Right ventricle myocardium superior (tissue), 1 donor: ENCODE measurements around the gene TUBA1A. TPM values are rescaled to one million over a fixed set of nuclear protein-coding genes. Genes with fewer than 3 reads are reported as not detected.
"Not testable (repeated sequence)": the region's sequence is repeated elsewhere in the genome, so short reads cannot be mapped to it uniquely, and the experiment has no call there.

Experiments used
- ATAC-seq: fragments of 200-7000 bp; cut with Tn5 transposase; one replicate; pipeline ENCODE4 v1.9.1; 2020; ENCODE audit warnings: mild to moderate bottlenecking; ENCODE audit not compliant: poor library complexity
- DNase-seq: peaks from one replicate; pipeline ENCODE4 v3.0.0-alpha.2; 2020
- intact Hi-C: fragments of 100-400 bp; cut with DNase I; formaldehyde crosslinking; loops from one replicate; pipeline ENCODE4 v1.11.2; 2022
- total RNA-seq: library from RNA; stranded (reverse); fragmentation: NEBNext Ultra II Directional; extraction: Animal tissue kit (Norgen Biotek cat#: 25700); gene quantifications from one replicate; pipeline ENCODE4 v1.2.1, GENCODE V29; 2021
- donor health status: DM: no; HTN: yes; CAD: no; lungs with severe emphysema.

Gene TUBA1A
- total RNA-seq, 1 donor from 2014 or later = 88.1 TPM

DNA sequence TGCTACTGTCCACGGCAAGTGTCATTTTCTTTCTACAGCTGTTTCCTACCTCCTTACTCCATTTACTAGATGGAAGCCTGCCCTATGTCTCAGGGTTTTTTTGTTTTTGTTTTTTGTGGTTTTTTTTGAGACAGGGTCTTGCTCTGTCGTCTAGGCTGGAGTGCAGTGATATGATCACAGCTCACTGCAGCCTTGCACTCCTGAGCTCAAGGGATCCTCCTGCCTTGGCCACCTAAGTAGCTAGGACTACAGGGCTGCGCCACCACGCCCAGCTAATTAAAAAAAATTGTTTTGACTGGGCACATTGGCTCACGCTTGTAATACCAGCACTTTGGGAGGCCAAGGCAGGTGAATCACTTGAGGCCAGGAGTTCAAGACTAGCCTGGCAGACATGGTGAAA lies 14.7 kb downstream of the TUBA1A start:
- DNase-seq (no peak), ATAC-seq (no peak)
- intact Hi-C loops = no loop called here

DNA sequence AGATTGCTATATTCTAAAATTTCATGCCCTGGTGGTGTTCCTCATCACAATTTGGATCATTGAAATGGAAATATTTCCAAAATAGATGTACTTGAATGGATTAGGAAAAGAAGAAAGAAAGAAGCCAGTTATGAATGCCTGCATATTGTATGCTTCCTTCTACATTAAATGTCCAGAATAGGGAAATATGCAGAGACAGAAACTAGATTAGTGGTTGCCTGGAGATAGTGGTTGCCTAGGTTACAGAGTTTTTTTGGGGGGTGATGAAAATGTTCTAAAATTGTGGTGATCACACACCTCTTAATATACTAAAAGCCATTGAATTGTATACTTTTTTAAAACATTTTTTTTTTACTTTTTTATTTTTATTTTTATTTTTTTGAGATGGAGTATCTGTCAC lies 18.0 kb downstream of the TUBA1A start:
- intact Hi-C loops = no loop called here
- DNase-seq (no peak), ATAC-seq (no peak)

- ATAC-seq (no peak), DNase-seq (no peak)
- intact Hi-C loops = no loop called here
These were observed 23.8 kb downstream of the TUBA1A start for GRCh38 chr12:49165114-49165513.

- intact Hi-C loops, ATAC-seq, DNase-seq: not testable (repeated sequence)
These were observed 27.0 kb downstream of the TUBA1A start for GRCh38 chr12:49161901-49162300.

DNA sequence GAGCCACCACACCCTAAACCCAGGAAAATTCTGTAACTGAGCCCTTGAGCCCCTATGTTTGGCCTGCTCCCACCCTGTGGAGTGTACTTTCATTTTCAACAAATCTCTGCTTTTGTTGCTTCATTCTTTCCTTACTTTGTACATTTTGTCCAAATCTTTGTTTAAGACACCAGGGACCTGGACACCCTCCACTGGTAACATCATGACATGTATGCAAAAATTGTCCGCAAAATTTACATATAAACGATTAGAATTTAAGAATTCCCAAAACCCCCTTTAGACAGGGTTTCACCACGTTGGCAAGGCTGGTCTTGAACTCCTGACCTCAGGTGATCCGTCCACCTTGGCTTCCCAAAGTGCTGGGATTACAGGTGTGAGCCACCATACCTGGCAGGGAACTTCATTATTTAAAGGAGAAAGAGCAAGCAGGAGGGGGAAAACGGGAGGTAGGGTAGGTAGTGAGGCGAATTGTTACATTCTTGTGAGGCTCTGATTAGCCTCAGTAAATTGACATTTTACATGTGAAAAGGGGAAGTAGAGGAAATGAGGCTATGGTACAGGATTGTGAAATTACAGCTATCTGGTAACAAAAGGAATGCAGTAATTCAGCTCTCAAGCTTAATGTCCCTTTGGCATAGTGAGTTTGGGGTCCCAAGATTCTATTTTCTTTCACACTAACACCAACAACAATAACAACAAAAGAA lies 27.6 kb downstream of the TUBA1A start:
- DNase-seq = no peak
- ATAC-seq = no peak
- intact Hi-C loops = no loop called here

- intact Hi-C loops = no loop called here
- ATAC-seq (no peak), DNase-seq (no peak)
These were observed 28.5 kb downstream of the TUBA1A start for GRCh38 chr12:49160399-49160798.

DNA sequence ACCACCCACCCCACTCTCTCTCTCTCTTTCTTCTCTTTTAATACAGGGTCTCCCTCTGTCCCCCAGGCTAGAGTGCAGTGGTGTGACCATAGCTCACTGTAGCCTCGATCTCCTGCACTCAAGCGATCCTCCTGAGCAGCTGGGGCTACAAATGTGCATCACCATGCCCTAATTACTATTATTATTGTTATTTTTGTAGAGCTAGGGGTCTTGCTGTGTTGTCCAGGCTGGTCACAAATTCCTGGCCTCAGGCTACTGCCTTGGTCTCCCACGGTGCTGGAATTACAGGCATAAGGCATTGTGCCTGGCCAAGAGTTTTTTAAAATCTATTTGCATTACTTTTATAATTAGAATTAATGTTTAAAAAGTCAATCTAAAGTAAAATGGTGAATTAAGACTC lies 34.7 kb downstream of the TUBA1A start:
- intact Hi-C loops = no loop called here
- ATAC-seq = no peak
- no peak for DNase-seq

- DNase-seq (no peak), ATAC-seq (no peak)
- intact Hi-C loops = no loop called here
These were observed 41.5 kb downstream of the TUBA1A start for GRCh38 chr12:49147384-49147783.

DNA sequence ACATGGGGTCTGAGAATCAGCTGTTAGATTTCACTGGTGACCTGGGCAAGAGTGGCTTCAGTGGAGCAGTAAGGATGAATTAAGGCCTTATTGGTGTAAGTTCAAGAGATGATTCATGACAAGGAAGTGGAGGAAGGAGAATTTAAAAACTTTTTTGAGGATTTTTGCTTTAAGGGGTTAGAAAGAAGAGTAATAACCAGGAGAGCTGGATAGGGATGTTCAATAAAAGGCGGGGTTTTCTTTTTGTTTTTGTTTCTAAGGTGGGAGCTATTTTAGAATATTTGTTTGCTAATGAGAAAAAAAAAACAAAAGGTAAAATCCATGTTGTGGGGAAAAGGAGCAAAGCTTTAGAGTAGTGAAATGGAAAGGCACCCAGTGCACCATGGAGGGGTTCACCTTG lies 42.5 kb downstream of the TUBA1A start:
- ATAC-seq (no peak), DNase-seq (no peak)
- intact Hi-C loops = no loop called here

GRCh38 chr12:49144384-49144783 lies 44.5 kb downstream of the TUBA1A start:
- intact Hi-C loops = no loop called here
- ATAC-seq (no peak), DNase-seq (no peak)

GRCh38 chr12:49138999-49139398 lies 49.9 kb downstream of the TUBA1A start:
- intact Hi-C loops = no loop called here
- DNase-seq (no peak), ATAC-seq (no peak)

GRCh38 chr12:49138587-49138986 lies 50.3 kb downstream of the TUBA1A start:
- intact Hi-C loops = no loop called here
- ATAC-seq (no peak), DNase-seq (no peak)

- intact Hi-C loops = no loop called here
- ATAC-seq = no peak
- no peak for DNase-seq
These were observed 51.4 kb downstream of the TUBA1A start for GRCh38 chr12:49137476-49137875.

- ATAC-seq, intact Hi-C loops, DNase-seq: not testable (repeated sequence)
These were observed 51.9 kb downstream of the TUBA1A start for GRCh38 chr12:49136997-49137396.

Other genes with a start within 250 kb of the TUBA1A start
- 43.7 TPM for gene ARF3, start 231.6 kb downstream of the TUBA1A start, total RNA-seq
- gene WNT10B, start 217.3 kb downstream of the TUBA1A start, total RNA-seq = 0.40 TPM
- not detected for gene WNT1, start 210.8 kb downstream of the TUBA1A start, total RNA-seq
- 0.78 TPM for gene DDN, start 189.7 kb downstream of the TUBA1A start, total RNA-seq
- gene PRKAG1, start 170.3 kb downstream of the TUBA1A start, total RNA-seq = 92.8 TPM
- 38.1 TPM for gene KMT2D, start 128.3 kb downstream of the TUBA1A start, total RNA-seq
- 0.48 TPM for gene RHEBL1, start 119.1 kb downstream of the TUBA1A start, total RNA-seq
- 0.32 TPM for gene DHH, start 94.3 kb downstream of the TUBA1A start, total RNA-seq
- 30.0 TPM for gene LMBR1L, start 78.2 kb downstream of the TUBA1A start, total RNA-seq
- 333 TPM for gene TUBA1B, start 57.7 kb downstream of the TUBA1A start, total RNA-seq
- 50.9 TPM for gene TUBA1C, start 76.0 kb upstream of the TUBA1A start, total RNA-seq
- not detected for gene PRPH, start 106.1 kb upstream of the TUBA1A start, total RNA-seq
- gene TROAP, start 134.2 kb upstream of the TUBA1A start, total RNA-seq = 0.67 TPM
- gene C1QL4, start 148.1 kb upstream of the TUBA1A start, total RNA-seq = not detected
- 0.16 TPM for gene DNAJC22, start 157.8 kb upstream of the TUBA1A start, total RNA-seq
- 7.0 TPM for gene SPATS2, start 178.4 kb upstream of the TUBA1A start, total RNA-seq